ENCODE measurements around the gene EYS.

- TF ChIP-seq CTCF (IDR thresholded peaks at IDR 0.05; ENCODE audit: low read depth, low read length) (no peak), MAX (IDR thresholded peaks at IDR 0.05; ENCODE audit: low read depth, low read length) (no peak), POLR2A (IDR thresholded peaks at IDR 0.05; ENCODE audit: extremely low read depth, insufficient read length) (no peak), MYC (IDR thresholded peaks at IDR 0.05; ENCODE audit: low read depth, low read length) (no peak)
Measured at GRCh38 chr6:64040113-64040512, 1666.9 kb downstream of the EYS start.
